GM23248 (cell line): ENCODE results near the gene HTR3B.

Experiments used
- EZH2 ChIP-seq: fragments of 200-600 bp; sonication (generic); IDR thresholded peaks from 2 replicates; pipeline ENCODE4 v1.6.1; 2018; ENCODE audit warnings: antibody characterized with exemption, mild to moderate bottlenecking; ENCODE audit not compliant: insufficient read depth, poor library complexity, severe bottlenecking
- EZH2phosphoT487 ChIP-seq: fragments of 200-600 bp; sonication (generic); IDR thresholded peaks from 2 replicates; pipeline ENCODE4 v1.6.1; 2018; ENCODE audit warnings: antibody characterized with exemption, moderate library complexity, mild to moderate bottlenecking, low read depth; ENCODE audit not compliant: insufficient read depth

GRCh38 chr11:113867843-113868503 lies 36.6 kb upstream of the HTR3B start:
- TF ChIP-seq EZH2: no peak
- no peak for TF ChIP-seq EZH2phosphoT487
